ENCODE results near the gene CHMP5.
"Not testable (repeated sequence)": the region's sequence is repeated elsewhere in the genome, so short reads cannot be mapped to it uniquely, and the experiment has no call there.

CHMP5 gene

DNA sequence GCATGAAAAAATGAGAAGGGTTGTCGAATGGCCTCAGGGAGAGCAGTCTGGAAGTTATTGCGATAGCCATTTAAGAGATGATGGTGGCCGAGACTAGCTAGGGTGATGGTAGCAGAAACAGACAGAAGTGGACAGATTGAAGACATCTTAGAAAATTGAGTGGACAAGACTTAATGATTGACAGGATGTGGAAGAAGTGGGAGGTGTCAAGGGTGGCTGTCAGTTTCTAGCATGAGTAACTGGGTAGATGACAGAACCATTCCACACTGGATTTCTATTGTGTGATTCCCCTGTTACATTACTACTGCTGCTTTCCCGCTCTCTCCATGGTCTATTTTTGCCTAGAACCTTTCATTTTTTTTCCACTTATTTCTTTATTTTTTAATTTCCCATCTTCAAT is 12.6 kb downstream of the CHMP5 start:
- no peak for DNase-seq (ENCODE audit: low read depth)

DNA sequence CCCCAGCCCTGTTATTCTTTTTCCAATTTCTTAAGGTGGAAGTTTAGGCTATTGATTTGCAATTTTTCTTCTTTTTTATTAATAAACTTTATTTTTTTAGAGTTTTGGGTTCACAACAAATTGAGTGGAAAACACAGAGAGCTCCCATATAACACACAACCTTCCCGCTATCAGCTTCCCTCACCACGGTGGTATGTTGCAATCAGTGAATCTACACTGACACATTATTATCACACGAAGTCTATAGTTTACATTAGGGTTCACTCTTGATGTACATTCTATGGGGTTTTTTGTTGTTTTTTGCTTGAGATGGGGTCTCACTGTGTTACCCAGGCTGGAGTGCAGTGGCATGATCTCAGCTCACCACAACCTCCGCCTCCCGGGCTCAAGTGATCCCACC is 20.7 kb downstream of the CHMP5 start:
- no peak for DNase-seq (ENCODE audit: low read depth)

GRCh38 chr9:33287087-33287490 is 22.2 kb downstream of the CHMP5 start:
- DNase-seq (ENCODE audit: low read depth) = peak; percentile 28

DNA sequence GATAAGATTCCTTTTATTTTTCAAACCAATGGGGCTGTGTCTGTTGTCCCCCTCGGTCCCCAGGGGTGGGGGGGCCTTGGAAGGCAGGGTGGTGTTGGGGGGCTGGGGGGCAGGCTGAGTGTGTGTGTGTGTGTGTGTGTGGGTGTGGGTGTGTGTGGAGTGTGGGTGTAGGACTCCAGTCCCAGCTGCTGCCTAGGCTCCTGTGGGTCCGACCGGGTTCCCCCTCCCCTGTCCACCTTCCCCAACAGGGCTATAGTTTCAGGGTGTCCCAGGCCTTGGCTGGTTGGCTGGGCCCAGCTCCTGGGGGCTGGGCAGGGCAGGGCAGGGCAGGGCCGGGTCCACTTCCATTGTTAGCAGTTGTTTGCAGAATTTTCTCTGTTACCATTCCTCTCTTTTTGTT is 23.4 kb downstream of the CHMP5 start:
- DNase-seq (ENCODE audit: low read depth) = no peak

DNA sequence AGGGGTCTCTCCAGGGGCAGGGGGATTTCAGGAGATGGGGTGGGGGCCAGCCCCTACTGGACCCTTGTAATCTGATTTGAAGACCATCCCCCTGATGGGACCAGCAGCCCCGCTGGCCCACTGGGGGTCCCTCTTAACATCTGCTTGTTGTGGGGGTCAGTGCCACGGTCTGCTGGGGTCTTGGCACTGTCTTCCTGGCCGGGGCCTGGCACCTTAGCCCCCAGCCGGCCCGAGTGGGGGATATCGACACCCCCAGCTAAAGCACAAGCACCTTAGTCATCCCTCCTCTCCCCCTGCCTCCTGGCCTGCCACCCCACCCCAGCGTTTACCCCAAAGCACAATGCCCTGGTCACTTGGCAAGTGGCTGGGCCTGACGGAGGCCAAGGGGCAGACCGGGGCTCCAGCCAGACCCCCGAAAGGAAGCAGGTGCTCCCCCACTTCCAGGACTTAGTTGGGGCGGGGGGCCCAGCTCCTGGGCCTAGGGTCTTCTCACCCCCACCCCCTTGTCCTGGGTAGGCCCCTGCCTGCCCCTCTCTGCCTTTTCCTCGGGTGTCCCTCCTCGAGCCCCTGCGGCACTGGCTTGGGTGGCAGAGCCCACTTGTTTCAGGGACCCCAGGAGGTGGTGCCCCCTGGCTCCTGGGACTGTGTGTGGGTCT is 24.1 kb downstream of the CHMP5 start:
- no peak for DNase-seq (ENCODE audit: low read depth)

DNA sequence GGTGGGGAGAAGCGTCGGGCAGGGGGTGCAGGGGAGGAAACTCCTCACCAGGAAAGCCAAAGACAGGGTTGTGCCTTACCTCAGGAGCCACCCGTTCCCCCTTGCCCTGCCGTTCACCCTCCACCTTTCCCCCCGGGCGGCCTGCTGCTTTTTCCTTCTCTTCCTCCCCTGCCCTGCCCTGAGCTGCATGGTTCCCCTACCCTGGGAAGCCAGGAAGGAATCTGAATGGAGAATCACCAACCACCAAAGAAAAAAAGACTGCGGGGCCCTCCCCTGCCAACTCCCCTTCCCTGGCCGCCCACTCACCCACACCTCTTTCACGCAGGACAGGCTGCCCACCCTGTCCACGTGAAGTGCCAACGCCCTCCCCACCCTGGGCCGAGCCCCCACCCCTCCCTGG is 24.6 kb downstream of the CHMP5 start:
- no peak for DNase-seq (ENCODE audit: low read depth)

DNA sequence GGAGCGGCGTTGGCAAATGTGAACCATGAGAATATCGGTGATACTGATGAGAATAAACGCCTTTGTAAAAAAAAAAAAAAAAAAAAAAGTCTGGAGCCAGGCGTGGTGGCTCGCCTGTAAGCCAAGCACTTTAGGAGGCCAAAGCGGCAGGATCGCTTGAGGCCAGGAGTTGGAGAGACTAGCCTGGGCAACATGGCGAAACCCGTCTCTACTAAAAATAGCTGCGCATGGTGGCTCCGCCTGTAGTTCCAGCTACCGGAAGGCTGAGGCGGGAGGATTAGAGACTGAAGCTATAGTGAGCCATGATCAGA is 25.0 kb downstream of the CHMP5 start:
- no peak for DNase-seq (ENCODE audit: low read depth)

DNA sequence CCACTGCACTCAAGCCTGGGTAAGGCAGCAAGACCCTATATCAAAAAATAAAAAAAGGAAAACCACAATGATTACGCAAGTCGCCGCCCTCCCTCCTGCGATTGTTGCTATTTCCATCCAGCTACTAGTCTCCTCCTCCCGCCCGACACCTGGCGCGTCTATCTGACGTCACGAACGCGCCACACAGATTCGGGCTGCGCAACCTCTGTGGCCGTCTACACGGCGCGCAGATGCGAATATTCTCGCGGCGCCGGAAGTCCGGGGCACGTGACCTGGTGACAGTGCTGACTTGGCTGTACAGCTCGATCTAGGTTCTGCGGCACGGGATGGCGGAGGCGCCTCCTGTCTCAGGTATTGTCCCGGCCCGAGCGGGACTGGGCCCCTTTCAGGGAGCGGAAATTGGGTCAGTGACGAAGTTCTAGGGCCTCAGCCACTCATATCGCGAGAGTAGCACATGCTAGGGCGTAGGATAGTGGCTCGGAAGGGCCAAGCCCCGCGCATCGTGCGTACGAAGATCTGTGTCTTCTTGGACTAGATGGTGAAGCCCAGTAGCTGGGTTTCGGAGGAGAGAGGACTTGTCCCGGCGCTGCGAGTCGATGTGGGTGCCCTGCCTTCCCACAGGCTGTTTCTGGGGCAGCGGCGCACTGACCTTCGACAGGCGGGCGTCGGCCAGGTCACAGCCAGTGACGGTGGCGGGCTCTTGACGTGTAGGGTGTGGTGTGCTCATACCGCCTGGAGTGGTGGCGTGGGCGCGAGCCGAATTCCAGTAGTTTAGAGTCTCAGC is 25.6 kb downstream of the CHMP5 start, which contains the start of gene NFX1:
Gene NFX1 (plus strand): TSS at position 270 of the 784 bp plus-strand sequence. CDS start 57 bp downstream, at position 327.
- peak; percentile 97 for DNase-seq (ENCODE audit: low read depth)

- no peak for DNase-seq (ENCODE audit: low read depth)
Measured at GRCh38 chr9:33291031-33291397, 26.2 kb downstream of the CHMP5 start.

DNA sequence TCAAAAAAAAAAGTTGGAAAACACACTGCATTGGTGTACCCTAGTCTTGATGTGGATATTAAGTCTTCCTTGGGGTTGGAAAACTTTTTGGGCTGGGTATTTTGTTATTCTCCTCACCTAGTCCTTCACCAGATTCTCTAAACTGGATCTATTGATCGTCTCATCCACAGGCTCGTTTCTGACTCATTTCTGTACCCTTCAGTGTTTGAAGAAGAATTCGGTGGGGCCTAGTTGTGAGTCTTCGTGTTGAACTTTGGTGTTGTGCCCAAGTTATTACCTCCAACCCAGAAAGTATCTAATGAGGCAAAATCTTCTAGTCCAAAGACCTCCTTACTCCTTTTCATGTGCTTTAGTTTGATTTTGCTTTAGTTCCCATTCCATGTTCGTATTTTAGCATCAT is 27.1 kb downstream of the CHMP5 start:
- DNase-seq (ENCODE audit: low read depth) = no peak

- no peak for DNase-seq (ENCODE audit: low read depth)
Measured at GRCh38 chr9:33293782-33294181, 28.9 kb downstream of the CHMP5 start.

- no peak for DNase-seq (ENCODE audit: low read depth)
Measured at GRCh38 chr9:33294670-33295432, 30.0 kb downstream of the CHMP5 start.

- no peak for DNase-seq (ENCODE audit: low read depth)
Measured at GRCh38 chr9:33295571-33295970, 30.7 kb downstream of the CHMP5 start.

GRCh38 chr9:33297432-33297831 is 32.6 kb downstream of the CHMP5 start:
- no peak for DNase-seq (ENCODE audit: low read depth)

- DNase-seq (ENCODE audit: low read depth) = no peak
Measured at GRCh38 chr9:33300546-33300945, 35.7 kb downstream of the CHMP5 start.

DNA sequence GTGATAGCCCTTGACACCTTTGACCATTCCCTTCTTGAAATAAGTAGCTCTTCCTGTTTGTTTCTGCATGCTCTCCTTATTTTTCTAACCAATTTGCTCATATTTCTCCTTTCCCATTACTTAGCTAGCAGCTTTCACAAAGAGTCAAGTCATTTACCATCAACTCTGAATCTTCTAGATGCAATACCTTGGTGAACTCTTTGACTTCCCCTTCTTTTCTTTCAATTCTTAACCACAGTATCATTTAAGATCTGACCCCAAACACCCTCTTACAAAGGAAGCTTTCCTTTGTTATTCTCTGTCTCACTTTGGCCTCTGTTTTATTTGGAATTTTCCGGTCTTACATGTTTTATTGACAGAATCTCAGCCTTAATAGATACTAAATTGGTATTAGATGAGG is 39.5 kb downstream of the CHMP5 start:
- DNase-seq (ENCODE audit: low read depth) = no peak

DNA sequence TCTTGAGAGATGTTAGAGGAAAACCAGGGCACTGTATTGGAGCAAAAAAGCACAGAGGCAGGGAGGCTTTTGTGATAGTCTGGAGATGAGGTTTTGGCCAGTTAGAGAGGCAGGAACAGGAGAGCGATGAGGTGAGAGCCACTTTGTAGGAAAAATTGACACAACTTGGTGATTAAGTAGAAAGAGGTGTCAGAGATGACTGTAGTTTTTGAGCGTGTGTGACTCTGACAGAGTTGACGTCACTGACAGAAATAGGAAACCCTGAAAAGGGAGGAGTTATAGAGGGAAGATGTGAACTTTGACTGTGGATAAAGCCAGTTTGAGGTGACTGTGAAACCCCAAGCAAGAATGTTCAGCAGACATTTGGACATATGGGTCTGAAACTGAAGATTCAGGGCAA is 41.2 kb downstream of the CHMP5 start:
- DNase-seq (ENCODE audit: low read depth) = no peak

GRCh38 chr9:33307067-33307466 is 42.2 kb downstream of the CHMP5 start:
- no peak for DNase-seq (ENCODE audit: low read depth)

GRCh38 chr9:33309903-33310302 is 45.1 kb downstream of the CHMP5 start:
- DNase-seq (ENCODE audit: low read depth) = no peak

- no peak for DNase-seq (ENCODE audit: low read depth)
Measured at GRCh38 chr9:33310748-33311147, 45.9 kb downstream of the CHMP5 start.

GRCh38 chr9:33311953-33312352 is 47.1 kb downstream of the CHMP5 start:
- DNase-seq (ENCODE audit: low read depth) = no peak

DNA sequence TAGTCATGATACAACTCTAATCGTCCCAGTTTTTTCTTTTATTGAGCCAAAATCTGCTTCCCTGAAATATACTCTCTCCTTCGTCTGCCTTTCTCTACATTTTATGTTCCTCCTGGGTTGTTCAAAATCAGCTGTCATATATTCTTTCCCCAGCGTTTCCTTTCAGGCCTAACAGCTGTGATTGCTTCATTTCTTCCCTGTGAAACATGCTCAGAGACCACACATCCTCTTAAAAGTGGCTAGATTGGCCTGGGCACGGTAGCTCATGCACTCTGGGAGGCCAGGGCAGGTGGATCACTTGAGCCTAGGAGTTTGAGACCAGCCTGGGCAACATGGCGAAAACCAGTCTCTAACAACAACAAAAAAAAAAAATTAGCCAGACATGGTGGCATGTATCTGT is 50.5 kb downstream of the CHMP5 start:
- DNase-seq (ENCODE audit: low read depth) = no peak

DNA sequence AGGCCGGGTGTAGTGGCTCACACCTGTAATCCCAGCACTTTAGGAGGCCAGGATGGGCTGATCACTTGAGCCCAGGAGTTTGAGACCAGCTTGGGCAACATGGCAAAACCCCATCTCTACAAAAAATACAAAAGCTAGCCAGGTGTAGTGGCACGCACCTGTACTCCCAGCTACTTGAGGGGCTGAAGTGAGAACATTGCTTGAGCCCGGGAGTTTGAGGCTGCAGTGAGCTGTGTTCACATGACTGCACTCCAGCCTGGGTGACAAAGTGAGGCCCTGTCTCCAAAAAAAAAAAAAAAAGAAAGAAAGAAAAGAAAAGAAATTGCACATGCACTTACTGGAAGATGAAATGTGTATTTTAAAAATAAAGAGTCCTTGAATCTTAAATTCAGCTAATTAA is 52.3 kb downstream of the CHMP5 start:
- not testable (repeated sequence) for DNase-seq (ENCODE audit: low read depth)
